PC-9 (cell line): ENCODE data around the gene DEFB114.

Source experiments
- EZH2 ChIP-seq: fragments of 200-600 bp; sonication (generic); IDR thresholded peaks from 2 replicates; pipeline ENCODE4 v1.8.0; 2017; ENCODE audit warnings: antibody characterized with exemption, low read depth
- TF ChIP-seq, protein P1 (sequence below): fragments of 200-600 bp; sonication (generic); conservative IDR thresholded peaks from 2 replicates; pipeline ENCODE4 v1.6.1; 2017; ENCODE audit warnings: mixed run types, antibody characterized with exemption, mild to moderate bottlenecking, moderate library complexity

DNA sequence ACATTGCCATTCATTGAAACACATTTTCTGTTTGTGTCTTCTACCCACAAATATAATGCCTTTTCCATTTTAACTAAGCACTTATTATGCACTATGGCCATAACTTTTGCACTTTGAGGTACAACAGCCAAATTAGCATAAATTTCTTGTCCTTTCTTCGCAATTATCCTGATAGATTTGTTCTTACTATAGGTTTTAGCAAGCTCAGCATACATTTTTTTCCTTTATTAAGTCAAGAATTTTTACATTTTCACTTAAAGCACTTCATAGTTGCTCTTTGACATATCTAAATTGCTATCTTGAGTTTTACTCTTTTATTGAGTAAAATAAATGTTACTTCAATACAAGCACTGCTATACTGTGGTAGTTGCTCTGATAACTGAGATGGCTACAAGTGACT, 5.8 kb downstream of the DEFB114 start:
- TF ChIP-seq, protein P1, sequence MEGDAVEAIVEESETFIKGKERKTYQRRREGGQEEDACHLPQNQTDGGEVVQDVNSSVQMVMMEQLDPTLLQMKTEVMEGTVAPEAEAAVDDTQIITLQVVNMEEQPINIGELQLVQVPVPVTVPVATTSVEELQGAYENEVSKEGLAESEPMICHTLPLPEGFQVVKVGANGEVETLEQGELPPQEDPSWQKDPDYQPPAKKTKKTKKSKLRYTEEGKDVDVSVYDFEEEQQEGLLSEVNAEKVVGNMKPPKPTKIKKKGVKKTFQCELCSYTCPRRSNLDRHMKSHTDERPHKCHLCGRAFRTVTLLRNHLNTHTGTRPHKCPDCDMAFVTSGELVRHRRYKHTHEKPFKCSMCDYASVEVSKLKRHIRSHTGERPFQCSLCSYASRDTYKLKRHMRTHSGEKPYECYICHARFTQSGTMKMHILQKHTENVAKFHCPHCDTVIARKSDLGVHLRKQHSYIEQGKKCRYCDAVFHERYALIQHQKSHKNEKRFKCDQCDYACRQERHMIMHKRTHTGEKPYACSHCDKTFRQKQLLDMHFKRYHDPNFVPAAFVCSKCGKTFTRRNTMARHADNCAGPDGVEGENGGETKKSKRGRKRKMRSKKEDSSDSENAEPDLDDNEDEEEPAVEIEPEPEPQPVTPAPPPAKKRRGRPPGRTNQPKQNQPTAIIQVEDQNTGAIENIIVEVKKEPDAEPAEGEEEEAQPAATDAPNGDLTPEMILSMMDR, result no peak
- TF ChIP-seq EZH2, result no peak
